ENCODE measurements around the gene CPA5. TPM values are rescaled to one million over a fixed set of nuclear protein-coding genes. Genes with fewer than 3 reads are reported as not detected.

Gene CPA5
- total and polyA plus RNA-seq, 9 of the 15 experiments (the other 6 are each of a cell fraction or from before 2014, with no cell fraction given) = 0.13 to 2.4 (median 0.91) TPM

DNA sequence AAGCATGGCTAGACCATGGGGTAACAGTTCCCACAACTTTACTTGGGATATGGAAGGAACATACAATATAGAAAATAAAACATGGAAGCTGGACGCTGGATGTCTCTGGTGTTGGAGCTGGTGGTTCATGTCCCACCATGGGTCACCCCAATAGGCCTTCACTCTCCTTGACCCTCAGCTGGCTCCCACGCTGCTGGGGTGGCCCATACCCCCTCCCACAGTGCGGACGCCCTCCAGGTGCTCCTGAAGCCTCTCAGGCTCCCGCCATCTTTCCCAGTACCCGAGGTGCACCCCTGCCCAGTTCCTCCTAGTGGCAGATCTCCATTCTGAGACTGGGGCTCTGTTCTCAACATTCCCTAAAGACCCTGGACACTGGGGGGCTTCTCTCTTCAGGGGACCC is 29.9 kb downstream of the CPA5 start:
- no peak overlapping the region for H3K4me2 ChIP-seq (ENCODE audit: insufficient read depth, low read length)
- H3K9me3 ChIP-seq (replicated peaks; ENCODE audit: control insufficient read depth, insufficient read depth, low read depth, low read length) = 0 out of 2 replicates have a peak, but pooled peaks cover 3% of the 10 kb centered on the region
- intact Hi-C loops (cut with micrococcal nuclease) (no loop called here), in situ Hi-C loops (cut with MboI) (no loop called here)
- H3K9ac ChIP-seq (ENCODE audit: insufficient read depth in 1 of 2, low read depth in 2 of 2, low read length in 2 of 2) = no peak overlapping the region
- no peaks in the 10 kb centered on the region for H3K36me3 ChIP-seq (ENCODE audit: control insufficient read depth, insufficient read depth, low read length)
- H4K20me1 ChIP-seq (replicated peaks; ENCODE audit: control insufficient read depth, insufficient read depth, low read length) = no peaks in the 10 kb centered on the region
- FAIRE-seq = no peak
- no peak overlapping the region for H3K4me3 ChIP-seq
- BruUV-seq (replicated peaks) = no TSS peak
- H3K79me2 ChIP-seq (ENCODE audit: control insufficient read depth, insufficient read depth, low read length) = no peaks in the 10 kb centered on the region
- WGBS (ENCODE audit: insufficient coverage, low coverage, missing lambda C conversion rate) = 20% methylated on average over 6 of the region's 6 CpGs
- no peak for ATAC-seq
- no peak overlapping the region for H3K27ac ChIP-seq (ENCODE audit: extremely low read depth, low read depth, low read length)
- H3K27me3 ChIP-seq (ENCODE audit: control insufficient read depth in 2 of 2, insufficient read depth in 2 of 2, low read length in 2 of 2) = peaks cover 0 to 11% of the 10 kb centered on the region in 2 experiments; a peak in 1 of 5 replicates
- H3K9me1 ChIP-seq (ENCODE audit: control insufficient read depth, insufficient read depth, low read length) = no peaks in the 10 kb centered on the region
- peaks cover 11% of the 10 kb centered on the region in 2 experiments for H3K4me1 ChIP-seq (replicated peaks in 1 of 2; ENCODE audit: control insufficient read depth in 2 of 2, insufficient read depth in 2 of 2, low read length in 2 of 2)
- ChIA-PET POLR2A (no interaction called here), CTCF (ENCODE audit: low intra/inter-chr PET ratio) (no interaction called here)
- H2AFZ ChIP-seq (ENCODE audit: low read depth, low read length) = peak overlapping the region; percentile 84
- no peak for DNase-seq (ENCODE audit: extremely low read depth in 1 of 4, low spot score in 3 of 4)
- TF ChIP-seq COPS2 (conservative IDR thresholded peaks at IDR 0.05) = no peak
- no peak for TF ChIP-seq ILK (tag; IDR thresholded peaks at IDR 0.05; ENCODE audit: borderline replicate concordance, low read depth)
- no peak for TF ChIP-seq SMARCA5 (IDR thresholded peaks at IDR 0.05)
- TF ChIP-seq KDM4B (IDR thresholded peaks at IDR 0.05; ENCODE audit: borderline replicate concordance in 2 of 2, low read depth in 1 of 2) = no peak
- TF ChIP-seq FOXJ3 (CRISPR knock-in tag; IDR thresholded peaks at IDR 0.05) = no peak
- TF ChIP-seq ZNF764 (CRISPR knock-in tag; IDR thresholded peaks at IDR 0.05; ENCODE audit: low read depth) = no peak
- no peak for TF ChIP-seq SREBF1 (IDR thresholded peaks at IDR 0.05; ENCODE audit: borderline replicate concordance, low read depth, low read length)
- no peak for TF ChIP-seq HLTF (IDR thresholded peaks at IDR 0.05)
- TF ChIP-seq ZNF778 (CRISPR knock-in tag; IDR thresholded peaks at IDR 0.05) = no peak
- TF ChIP-seq, protein P1, sequence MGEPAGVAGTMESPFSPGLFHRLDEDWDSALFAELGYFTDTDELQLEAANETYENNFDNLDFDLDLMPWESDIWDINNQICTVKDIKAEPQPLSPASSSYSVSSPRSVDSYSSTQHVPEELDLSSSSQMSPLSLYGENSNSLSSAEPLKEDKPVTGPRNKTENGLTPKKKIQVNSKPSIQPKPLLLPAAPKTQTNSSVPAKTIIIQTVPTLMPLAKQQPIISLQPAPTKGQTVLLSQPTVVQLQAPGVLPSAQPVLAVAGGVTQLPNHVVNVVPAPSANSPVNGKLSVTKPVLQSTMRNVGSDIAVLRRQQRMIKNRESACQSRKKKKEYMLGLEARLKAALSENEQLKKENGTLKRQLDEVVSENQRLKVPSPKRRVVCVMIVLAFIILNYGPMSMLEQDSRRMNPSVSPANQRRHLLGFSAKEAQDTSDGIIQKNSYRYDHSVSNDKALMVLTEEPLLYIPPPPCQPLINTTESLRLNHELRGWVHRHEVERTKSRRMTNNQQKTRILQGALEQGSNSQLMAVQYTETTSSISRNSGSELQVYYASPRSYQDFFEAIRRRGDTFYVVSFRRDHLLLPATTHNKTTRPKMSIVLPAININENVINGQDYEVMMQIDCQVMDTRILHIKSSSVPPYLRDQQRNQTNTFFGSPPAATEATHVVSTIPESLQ (CRISPR knock-in tag; IDR thresholded peaks at IDR 0.05) = no peak
- TF ChIP-seq HMG20A (CRISPR knock-in tag; conservative IDR thresholded peaks at IDR 0.05) = no peak
- TF ChIP-seq, protein P2, sequence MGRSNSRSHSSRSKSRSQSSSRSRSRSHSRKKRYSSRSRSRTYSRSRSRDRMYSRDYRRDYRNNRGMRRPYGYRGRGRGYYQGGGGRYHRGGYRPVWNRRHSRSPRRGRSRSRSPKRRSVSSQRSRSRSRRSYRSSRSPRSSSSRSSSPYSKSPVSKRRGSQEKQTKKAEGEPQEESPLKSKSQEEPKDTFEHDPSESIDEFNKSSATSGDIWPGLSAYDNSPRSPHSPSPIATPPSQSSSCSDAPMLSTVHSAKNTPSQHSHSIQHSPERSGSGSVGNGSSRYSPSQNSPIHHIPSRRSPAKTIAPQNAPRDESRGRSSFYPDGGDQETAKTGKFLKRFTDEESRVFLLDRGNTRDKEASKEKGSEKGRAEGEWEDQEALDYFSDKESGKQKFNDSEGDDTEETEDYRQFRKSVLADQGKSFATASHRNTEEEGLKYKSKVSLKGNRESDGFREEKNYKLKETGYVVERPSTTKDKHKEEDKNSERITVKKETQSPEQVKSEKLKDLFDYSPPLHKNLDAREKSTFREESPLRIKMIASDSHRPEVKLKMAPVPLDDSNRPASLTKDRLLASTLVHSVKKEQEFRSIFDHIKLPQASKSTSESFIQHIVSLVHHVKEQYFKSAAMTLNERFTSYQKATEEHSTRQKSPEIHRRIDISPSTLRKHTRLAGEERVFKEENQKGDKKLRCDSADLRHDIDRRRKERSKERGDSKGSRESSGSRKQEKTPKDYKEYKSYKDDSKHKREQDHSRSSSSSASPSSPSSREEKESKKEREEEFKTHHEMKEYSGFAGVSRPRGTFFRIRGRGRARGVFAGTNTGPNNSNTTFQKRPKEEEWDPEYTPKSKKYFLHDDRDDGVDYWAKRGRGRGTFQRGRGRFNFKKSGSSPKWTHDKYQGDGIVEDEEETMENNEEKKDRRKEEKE (IDR thresholded peaks at IDR 0.05; ENCODE audit: borderline replicate concordance in 1 of 2, control insufficient read depth in 1 of 2, low read depth in 2 of 2, low read length in 1 of 2) = no peak
- TF ChIP-seq, protein P3, sequence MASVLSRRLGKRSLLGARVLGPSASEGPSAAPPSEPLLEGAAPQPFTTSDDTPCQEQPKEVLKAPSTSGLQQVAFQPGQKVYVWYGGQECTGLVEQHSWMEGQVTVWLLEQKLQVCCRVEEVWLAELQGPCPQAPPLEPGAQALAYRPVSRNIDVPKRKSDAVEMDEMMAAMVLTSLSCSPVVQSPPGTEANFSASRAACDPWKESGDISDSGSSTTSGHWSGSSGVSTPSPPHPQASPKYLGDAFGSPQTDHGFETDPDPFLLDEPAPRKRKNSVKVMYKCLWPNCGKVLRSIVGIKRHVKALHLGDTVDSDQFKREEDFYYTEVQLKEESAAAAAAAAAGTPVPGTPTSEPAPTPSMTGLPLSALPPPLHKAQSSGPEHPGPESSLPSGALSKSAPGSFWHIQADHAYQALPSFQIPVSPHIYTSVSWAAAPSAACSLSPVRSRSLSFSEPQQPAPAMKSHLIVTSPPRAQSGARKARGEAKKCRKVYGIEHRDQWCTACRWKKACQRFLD (CRISPR knock-in tag; IDR thresholded peaks at IDR 0.05) = no peak
- no peak for TF ChIP-seq ESRRA (IDR thresholded peaks at IDR 0.05; ENCODE audit: borderline replicate concordance, low read depth)

All from K562 (cell line).